Measurements from ENCODE around the gene ZNF213.

Gene ZNF213

GRCh38 chr16:3183445-3184139, 48.8 kb downstream of the ZNF213 start (continued):
- TF ChIP-seq, protein P1, sequence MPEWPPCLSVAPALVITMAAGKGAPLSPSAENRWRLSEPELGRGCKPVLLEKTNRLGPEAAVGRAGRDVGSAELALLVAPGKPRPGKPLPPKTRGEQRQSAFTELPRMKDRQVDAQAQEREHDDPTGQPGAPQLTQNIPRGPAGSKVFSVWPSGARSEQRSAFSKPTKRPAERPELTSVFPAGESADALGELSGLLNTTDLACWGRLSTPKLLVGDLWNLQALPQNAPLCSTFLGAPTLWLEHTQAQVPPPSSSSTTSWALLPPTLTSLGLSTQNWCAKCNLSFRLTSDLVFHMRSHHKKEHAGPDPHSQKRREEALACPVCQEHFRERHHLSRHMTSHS (tag by site-specific recombination; IDR thresholded peaks at IDR 0.05), result no peak
- no peak for TF ChIP-seq ZNF639 (tag by site-specific recombination; IDR thresholded peaks at IDR 0.05)
- TF ChIP-seq KLF7 (tag by site-specific recombination; IDR thresholded peaks at IDR 0.05; ENCODE audit: borderline replicate concordance), result no peak
- no peak for TF ChIP-seq BCL6B (tag by site-specific recombination; IDR thresholded peaks at IDR 0.05)
- TF ChIP-seq ZNF677 (tag by site-specific recombination; IDR thresholded peaks at IDR 0.05), result peak; percentile 38; the same call in 1 of the 2 replicates
- no peak for TF ChIP-seq ZNF140 (tag by site-specific recombination; IDR thresholded peaks at IDR 0.05)
- no peak for TF ChIP-seq ZNF596 (tag by site-specific recombination; IDR thresholded peaks at IDR 0.05)
- no peak for TF ChIP-seq ELK4 (IDR thresholded peaks at IDR 0.05; ENCODE audit: borderline replicate concordance, low read depth, low read length)
- TF ChIP-seq ZNF777 (tag by site-specific recombination; IDR thresholded peaks at IDR 0.05; ENCODE audit: borderline replicate concordance), result peak; percentile 77
- TF ChIP-seq ZNF169 (tag by site-specific recombination; IDR thresholded peaks at IDR 0.05), result no peak
- TF ChIP-seq ZNF670 (tag by site-specific recombination; IDR thresholded peaks at IDR 0.05; ENCODE audit: low read depth), result no peak
- TF ChIP-seq ZNF155 (tag by site-specific recombination; IDR thresholded peaks at IDR 0.05), result no peak
- TF ChIP-seq, protein P2, sequence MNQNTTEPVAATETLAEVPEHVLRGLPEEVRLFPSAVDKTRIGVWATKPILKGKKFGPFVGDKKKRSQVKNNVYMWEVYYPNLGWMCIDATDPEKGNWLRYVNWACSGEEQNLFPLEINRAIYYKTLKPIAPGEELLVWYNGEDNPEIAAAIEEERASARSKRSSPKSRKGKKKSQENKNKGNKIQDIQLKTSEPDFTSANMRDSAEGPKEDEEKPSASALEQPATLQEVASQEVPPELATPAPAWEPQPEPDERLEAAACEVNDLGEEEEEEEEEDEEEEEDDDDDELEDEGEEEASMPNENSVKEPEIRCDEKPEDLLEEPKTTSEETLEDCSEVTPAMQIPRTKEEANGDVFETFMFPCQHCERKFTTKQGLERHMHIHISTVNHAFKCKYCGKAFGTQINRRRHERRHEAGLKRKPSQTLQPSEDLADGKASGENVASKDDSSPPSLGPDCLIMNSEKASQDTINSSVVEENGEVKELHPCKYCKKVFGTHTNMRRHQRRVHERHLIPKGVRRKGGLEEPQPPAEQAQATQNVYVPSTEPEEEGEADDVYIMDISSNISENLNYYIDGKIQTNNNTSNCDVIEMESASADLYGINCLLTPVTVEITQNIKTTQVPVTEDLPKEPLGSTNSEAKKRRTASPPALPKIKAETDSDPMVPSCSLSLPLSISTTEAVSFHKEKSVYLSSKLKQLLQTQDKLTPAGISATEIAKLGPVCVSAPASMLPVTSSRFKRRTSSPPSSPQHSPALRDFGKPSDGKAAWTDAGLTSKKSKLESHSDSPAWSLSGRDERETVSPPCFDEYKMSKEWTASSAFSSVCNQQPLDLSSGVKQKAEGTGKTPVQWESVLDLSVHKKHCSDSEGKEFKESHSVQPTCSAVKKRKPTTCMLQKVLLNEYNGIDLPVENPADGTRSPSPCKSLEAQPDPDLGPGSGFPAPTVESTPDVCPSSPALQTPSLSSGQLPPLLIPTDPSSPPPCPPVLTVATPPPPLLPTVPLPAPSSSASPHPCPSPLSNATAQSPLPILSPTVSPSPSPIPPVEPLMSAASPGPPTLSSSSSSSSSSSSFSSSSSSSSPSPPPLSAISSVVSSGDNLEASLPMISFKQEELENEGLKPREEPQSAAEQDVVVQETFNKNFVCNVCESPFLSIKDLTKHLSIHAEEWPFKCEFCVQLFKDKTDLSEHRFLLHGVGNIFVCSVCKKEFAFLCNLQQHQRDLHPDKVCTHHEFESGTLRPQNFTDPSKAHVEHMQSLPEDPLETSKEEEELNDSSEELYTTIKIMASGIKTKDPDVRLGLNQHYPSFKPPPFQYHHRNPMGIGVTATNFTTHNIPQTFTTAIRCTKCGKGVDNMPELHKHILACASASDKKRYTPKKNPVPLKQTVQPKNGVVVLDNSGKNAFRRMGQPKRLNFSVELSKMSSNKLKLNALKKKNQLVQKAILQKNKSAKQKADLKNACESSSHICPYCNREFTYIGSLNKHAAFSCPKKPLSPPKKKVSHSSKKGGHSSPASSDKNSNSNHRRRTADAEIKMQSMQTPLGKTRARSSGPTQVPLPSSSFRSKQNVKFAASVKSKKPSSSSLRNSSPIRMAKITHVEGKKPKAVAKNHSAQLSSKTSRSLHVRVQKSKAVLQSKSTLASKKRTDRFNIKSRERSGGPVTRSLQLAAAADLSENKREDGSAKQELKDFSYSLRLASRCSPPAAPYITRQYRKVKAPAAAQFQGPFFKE (tag by site-specific recombination; IDR thresholded peaks at IDR 0.05; ENCODE audit: borderline replicate concordance), result no peak
- no peak for TF ChIP-seq MYNN (tag by site-specific recombination; IDR thresholded peaks at IDR 0.05; ENCODE audit: borderline replicate concordance)
- TF ChIP-seq, protein P3, sequence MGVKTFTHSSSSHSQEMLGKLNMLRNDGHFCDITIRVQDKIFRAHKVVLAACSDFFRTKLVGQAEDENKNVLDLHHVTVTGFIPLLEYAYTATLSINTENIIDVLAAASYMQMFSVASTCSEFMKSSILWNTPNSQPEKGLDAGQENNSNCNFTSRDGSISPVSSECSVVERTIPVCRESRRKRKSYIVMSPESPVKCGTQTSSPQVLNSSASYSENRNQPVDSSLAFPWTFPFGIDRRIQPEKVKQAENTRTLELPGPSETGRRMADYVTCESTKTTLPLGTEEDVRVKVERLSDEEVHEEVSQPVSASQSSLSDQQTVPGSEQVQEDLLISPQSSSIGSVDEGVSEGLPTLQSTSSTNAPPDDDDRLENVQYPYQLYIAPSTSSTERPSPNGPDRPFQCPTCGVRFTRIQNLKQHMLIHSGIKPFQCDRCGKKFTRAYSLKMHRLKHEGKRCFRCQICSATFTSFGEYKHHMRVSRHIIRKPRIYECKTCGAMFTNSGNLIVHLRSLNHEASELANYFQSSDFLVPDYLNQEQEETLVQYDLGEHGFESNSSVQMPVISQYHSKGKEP (tag by site-specific recombination; IDR thresholded peaks at IDR 0.05), result no peak
- peak; percentile 66 for TF ChIP-seq ZNF335 (tag by site-specific recombination; conservative IDR thresholded peaks at IDR 0.05)
- TF ChIP-seq ZNF148 (tag by site-specific recombination; IDR thresholded peaks at IDR 0.05; ENCODE audit: borderline replicate concordance), result no peak
- no peak for TF ChIP-seq WT1 (tag by site-specific recombination; IDR thresholded peaks at IDR 0.05)
- peak; percentile 27; the same call in 1 of the 2 replicates for TF ChIP-seq YY1 (tag by site-specific recombination; IDR thresholded peaks at IDR 0.05)
- TF ChIP-seq, protein P4, sequence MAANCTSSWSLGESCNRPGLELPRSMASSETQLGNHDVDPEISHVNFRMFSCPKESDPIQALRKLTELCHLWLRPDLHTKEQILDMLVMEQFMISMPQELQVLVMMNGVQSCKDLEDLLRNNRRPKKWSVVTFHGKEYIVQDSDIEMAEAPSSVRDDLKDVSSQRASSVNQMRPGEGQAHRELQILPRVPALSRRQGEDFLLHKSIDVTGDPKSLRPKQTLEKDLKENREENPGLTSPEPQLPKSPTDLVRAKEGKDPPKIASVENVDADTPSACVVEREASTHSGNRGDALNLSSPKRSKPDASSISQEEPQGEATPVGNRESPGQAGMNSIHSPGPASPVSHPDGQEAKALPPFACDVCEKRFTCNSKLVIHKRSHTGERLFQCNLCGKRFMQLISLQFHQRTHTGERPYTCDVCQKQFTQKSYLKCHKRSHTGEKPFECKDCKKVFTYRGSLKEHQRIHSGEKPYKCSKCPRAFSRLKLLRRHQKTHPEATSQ (tag by site-specific recombination; IDR thresholded peaks at IDR 0.05), result no peak
- no peak for TF ChIP-seq ZNF2 (tag by site-specific recombination; IDR thresholded peaks at IDR 0.05)
- TF ChIP-seq ZNF416 (tag by site-specific recombination; IDR thresholded peaks at IDR 0.05), result no peak
- TF ChIP-seq ZNF658 (tag by site-specific recombination; IDR thresholded peaks at IDR 0.05), result no peak

All from HEK293 (cell line).